GM23248 (cell line): ENCODE data around the gene EFCAB5.
"Not testable (repeated sequence)": the region's sequence is repeated elsewhere in the genome, so short reads cannot be mapped to it uniquely, and the experiment has no call there.

Experiments used
- EZH2 ChIP-seq: fragments of 200-600 bp; sonication (generic); IDR thresholded peaks from 2 replicates; pipeline ENCODE4 v1.6.1; 2018; ENCODE audit warnings: antibody characterized with exemption, mild to moderate bottlenecking; ENCODE audit not compliant: insufficient read depth, poor library complexity, severe bottlenecking
- EZH2phosphoT487 ChIP-seq: fragments of 200-600 bp; sonication (generic); IDR thresholded peaks from 2 replicates; pipeline ENCODE4 v1.6.1; 2018; ENCODE audit warnings: antibody characterized with exemption, moderate library complexity, mild to moderate bottlenecking, low read depth; ENCODE audit not compliant: insufficient read depth

DNA sequence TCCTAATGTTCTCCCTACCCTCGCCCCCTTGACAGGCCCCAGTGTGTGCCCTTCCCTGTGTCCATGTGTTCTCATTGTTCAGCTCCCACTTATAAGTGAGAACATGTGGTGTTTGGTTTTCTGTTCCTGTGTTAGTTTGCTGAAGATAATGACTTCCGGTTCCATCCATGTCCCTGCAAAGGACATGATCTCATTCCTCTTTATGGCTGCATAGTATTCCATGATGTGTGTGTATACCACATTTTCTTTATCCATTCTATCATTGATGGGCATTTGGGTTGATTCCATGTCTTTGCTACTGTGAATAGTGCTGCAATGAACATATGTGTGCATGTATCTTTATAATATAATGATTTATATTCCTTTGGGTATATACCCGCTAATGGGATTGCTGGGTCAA, 146.0 kb downstream of the EFCAB5 start:
- not testable (repeated sequence) for TF ChIP-seq EZH2phosphoT487, EZH2
